Measurements from ENCODE around the gene TMEM123.

Gene TMEM123

GRCh38 chr11:102457865-102458264 lies 5.3 kb upstream of the TMEM123 start:
- no peak overlapping the region for H3K27ac ChIP-seq
- no peak for TF ChIP-seq CTCF (IDR thresholded peaks at IDR 0.05)
- no peak overlapping the region for H3K4me3 ChIP-seq
- no peak for DNase-seq (ENCODE audit: low spot score)

- H3K27ac ChIP-seq, result no peak overlapping the region
- no peak for TF ChIP-seq CTCF (IDR thresholded peaks at IDR 0.05)
- H3K4me3 ChIP-seq, result no peak overlapping the region
- no peak for DNase-seq (ENCODE audit: low spot score)
Measured at GRCh38 chr11:102457056-102457677, 4.6 kb upstream of the TMEM123 start.

GRCh38 chr11:102456381-102456780 lies 3.8 kb upstream of the TMEM123 start:
- no peak for TF ChIP-seq CTCF (IDR thresholded peaks at IDR 0.05)
- Histone ChIP-seq H3K27ac (no peak overlapping the region), H3K4me3 (no peak overlapping the region)
- DNase-seq (ENCODE audit: low spot score), result no peak

GRCh38 chr11:102453921-102454320 lies 1.4 kb upstream of the TMEM123 start:
- H3K4me3 ChIP-seq, result no peak overlapping the region
- H3K27ac ChIP-seq, result no peak overlapping the region
- DNase-seq (ENCODE audit: low spot score), result no peak
- TF ChIP-seq CTCF (IDR thresholded peaks at IDR 0.05), result no peak

DNA sequence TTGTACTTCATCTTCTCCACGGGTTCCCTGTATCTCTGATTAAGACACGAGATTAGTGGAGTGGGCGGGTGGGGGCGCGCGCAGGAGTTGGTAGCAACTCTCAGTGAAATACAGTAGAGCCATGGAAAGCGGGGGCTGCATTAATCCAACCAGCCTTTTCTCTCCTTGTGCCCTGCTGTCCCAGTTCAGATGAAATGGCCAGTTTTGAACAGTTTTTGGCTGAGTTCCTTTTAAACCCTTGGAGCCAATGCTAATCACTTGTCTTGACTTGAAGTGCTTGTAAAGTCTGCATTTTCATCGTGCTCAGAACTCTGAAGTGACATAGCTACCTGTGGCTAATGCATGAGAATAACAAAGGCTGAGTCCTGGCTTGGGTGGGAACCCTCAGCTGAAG lies 734 bp upstream of the TMEM123 start:
- H3K27ac ChIP-seq, result peak overlapping the region; percentile 59 to 88
- DNase-seq (ENCODE audit: low spot score), result no peak
- no peak for TF ChIP-seq CTCF (IDR thresholded peaks at IDR 0.05)

GRCh38 chr11:102451681-102452460 lies 694 bp downstream of the TMEM123 start:
- no peak for DNase-seq (ENCODE audit: low spot score)
- peak overlapping the region; percentile 81 for H3K4me3 ChIP-seq
- no peak for TF ChIP-seq CTCF (IDR thresholded peaks at IDR 0.05)
- H3K27ac ChIP-seq, result peak overlapping the region; percentile 59 to 88

More for the DNA sequence above, 734 bp upstream of the TMEM123 start:
- peak overlapping the region; percentile 81 for H3K4me3 ChIP-seq

All from coronary artery (tissue), 2 donors.